Kidney epithelial cell (primary cell): ENCODE results near the gene ZNF235. TPM values are rescaled to one million over a fixed set of nuclear protein-coding genes. Genes with fewer than 3 reads are reported as not detected.

ENCODE experiments used
- DNase-seq: peaks from one replicate; pipeline ENCODE4 v3.0.0-alpha.2; 2010; ENCODE audit warnings: low read depth
- H3K27me3 ChIP-seq: 2 replicates; pipeline ENCODE4 v1.6.0; 2011; ENCODE audit warnings: low read length; ENCODE audit not compliant: control insufficient read depth, insufficient read depth
- H3K36me3 ChIP-seq: 2 replicates; pipeline ENCODE4 v1.5.1; 2011; ENCODE audit warnings: low read length; ENCODE audit not compliant: control insufficient read depth, insufficient read depth
- H3K4me3 ChIP-seq: 2 replicates; pipeline ENCODE4 v1.5.1; 2011; ENCODE audit warnings: low read depth, mild to moderate bottlenecking, control low read depth, low read length
- CTCF ChIP-seq: IDR thresholded peaks from 2 replicates; pipeline ENCODE4 v1.5.1; 2011; ENCODE audit warnings: mild to moderate bottlenecking, moderate library complexity, low read length, control low read depth, inconsistent platforms; ENCODE audit not compliant: insufficient read depth, poor library complexity, severe bottlenecking
- total RNA-seq: library from RNA; depleted of rRNA; stranded (reverse); fragments of >200 nt; gene quantifications from 2 replicates; pipeline ENCODE4 v1.2.3, GENCODE V29; 2015

Gene ZNF235
- total RNA-seq, 1 donor from 2014 or later: 3.9 TPM

- no peak for DNase-seq
- no peak for TF ChIP-seq CTCF
- Histone ChIP-seq H3K4me3 (no peak overlapping the region), H3K27me3 (no peaks in the 10 kb centered on the region), H3K36me3 (peaks cover 3% of the 10 kb centered on the region)
Observed at GRCh38 chr19:44332145-44332544, 27.3 kb upstream of the ZNF235 start.

- no peak for TF ChIP-seq CTCF
- DNase-seq: no peak
- H3K27me3 ChIP-seq: no peaks in the 10 kb centered on the region
- no peak overlapping the region for H3K4me3 ChIP-seq
- no peaks in the 10 kb centered on the region for H3K36me3 ChIP-seq
Observed at GRCh38 chr19:44315883-44316282, 11.1 kb upstream of the ZNF235 start.

GRCh38 chr19:44313231-44313630 lies 8.4 kb upstream of the ZNF235 start:
- Histone ChIP-seq H3K27me3 (no peaks in the 10 kb centered on the region), H3K36me3 (no peaks in the 10 kb centered on the region), H3K4me3 (no peak overlapping the region)
- no peak for TF ChIP-seq CTCF
- DNase-seq: no peak

- no peaks in the 10 kb centered on the region for H3K27me3 ChIP-seq
- no peak for TF ChIP-seq CTCF
- no peak for DNase-seq
- H3K36me3 ChIP-seq: no peaks in the 10 kb centered on the region
- H3K4me3 ChIP-seq: no peak overlapping the region
Observed at GRCh38 chr19:44308011-44308410, 3.2 kb upstream of the ZNF235 start.

GRCh38 chr19:44306283-44306682 lies 1.5 kb upstream of the ZNF235 start:
- no peak overlapping the region for H3K4me3 ChIP-seq
- TF ChIP-seq CTCF: no peak
- H3K27me3 ChIP-seq: no peaks in the 10 kb centered on the region
- no peak for DNase-seq
- H3K36me3 ChIP-seq: no peaks in the 10 kb centered on the region

GRCh38 chr19:44305457-44305856 lies 632 bp upstream of the ZNF235 start:
- no peaks in the 10 kb centered on the region for H3K36me3 ChIP-seq
- DNase-seq: no peak
- no peaks in the 10 kb centered on the region for H3K27me3 ChIP-seq
- TF ChIP-seq CTCF: no peak
- no peak overlapping the region for H3K4me3 ChIP-seq
